BJ (cell line): ENCODE results near the gene C11orf86. TPM values are rescaled to one million over a fixed set of nuclear protein-coding genes. Genes with fewer than 3 reads are reported as not detected.

Experiments used
- CTCF ChIA-PET: fragments of 350-600 bp; formaldehyde crosslinking; extraction: SDS; loops from one replicate; lab custom pipeline; 2021; ENCODE audit warnings: antibody characterized with exemption, inconsistent platforms; lab: Yijun Ruan, JAX
- POLR2A ChIA-PET: fragments of 300-600 bp; sonication (Branson Sonifier 250); formaldehyde crosslinking; extraction: SDS; loops from one replicate; lab custom pipeline; 2021; ENCODE audit warnings: antibody characterized with exemption; lab: Charles Lee
- DNase-seq: peaks from one replicate; pipeline ENCODE4 v3.0.0-alpha.2; 2011; ENCODE audit warnings: low read depth
- H3K27me3 ChIP-seq: 2 replicates; pipeline ENCODE4 v1.6.0; 2011; ENCODE audit warnings: low read length; ENCODE audit not compliant: control insufficient read depth, insufficient read depth
- H3K36me3 ChIP-seq: 2 replicates; pipeline ENCODE4 v1.5.1; 2011; ENCODE audit warnings: low read length; ENCODE audit not compliant: control insufficient read depth, insufficient read depth
- H3K4me3 ChIP-seq: 2 replicates; pipeline ENCODE4 v1.5.1; 2011; ENCODE audit warnings: low read depth, mild to moderate bottlenecking, control low read depth, low read length
- CTCF ChIP-seq: IDR thresholded peaks from 2 replicates; pipeline ENCODE4 v1.5.1; 2011; ENCODE audit warnings: low read depth, mild to moderate bottlenecking, control low read depth, inconsistent platforms, low read length, moderate library complexity; ENCODE audit not compliant: insufficient read depth
- polyA plus RNA-seq: library from polyadenylated mRNA; depleted of rRNA; stranded (reverse); fragments of >200 nt; gene quantifications from 2 replicates; pipeline ENCODE4 v1.2.3, GENCODE V29; 2011

Gene C11orf86
- polyA plus RNA-seq, 1 experiment, result 0.15 TPM

GRCh38 chr11:66976925-66977324 lies 1.8 kb downstream of the C11orf86 start:
- H3K4me3 ChIP-seq, result no peak overlapping the region
- DNase-seq, result no peak
- H3K27me3 ChIP-seq, result no peaks in the 10 kb centered on the region
- TF ChIP-seq CTCF, result no peak
- no peaks in the 10 kb centered on the region for H3K36me3 ChIP-seq
- ChIA-PET CTCF (interaction anchor here (0.9 to 4.3 kb wide), 15 partner anchors 8 to 568 kb away, joined by 3 to 25 read pairs (median 4); partner anchors contain the start of genes PC and RCE1), POLR2A (no interaction called here)

- Histone ChIP-seq H3K4me3 (no peak overlapping the region), H3K36me3 (no peaks in the 10 kb centered on the region), H3K27me3 (no peaks in the 10 kb centered on the region)
- TF ChIP-seq CTCF, result no peak
- DNase-seq, result no peak
- CTCF ChIA-PET, result interaction anchor here (1.7 to 4.3 kb wide), 2 partner anchors 20 to 136 kb away, joined by 4 to 25 read pairs; partner anchors contain the start of gene RCE1
- POLR2A ChIA-PET, result no interaction called here
Measured at GRCh38 chr11:66978229-66978628, 3.1 kb downstream of the C11orf86 start.

GRCh38 chr11:66978717-66979116 lies 3.6 kb downstream of the C11orf86 start:
- ChIA-PET POLR2A (no interaction called here), CTCF (no interaction called here)
- Histone ChIP-seq H3K4me3 (no peak overlapping the region), H3K36me3 (no peaks in the 10 kb centered on the region), H3K27me3 (no peaks in the 10 kb centered on the region)
- DNase-seq, result no peak
- TF ChIP-seq CTCF, result no peak

- Histone ChIP-seq H3K4me3 (no peak overlapping the region), H3K36me3 (no peaks in the 10 kb centered on the region), H3K27me3 (no peaks in the 10 kb centered on the region)
- DNase-seq, result no peak
- ChIA-PET CTCF (interaction anchor here (1.0 to 1.4 kb wide), 2 partner anchors 18 to 137 kb away, joined by 3 to 4 read pairs; no protein-coding TSS in a partner anchor), POLR2A (no interaction called here)
- no peak for TF ChIP-seq CTCF
Measured at GRCh38 chr11:66979336-66979980, 4.4 kb downstream of the C11orf86 start.

GRCh38 chr11:66981976-66982578 lies 7.0 kb downstream of the C11orf86 start:
- POLR2A ChIA-PET, result no interaction called here

More at GRCh38 chr11:66981976-66982578, 7.0 kb downstream of the C11orf86 start:
- TF ChIP-seq CTCF, result no peak
- Histone ChIP-seq H3K36me3 (no peaks in the 10 kb centered on the region), H3K27me3 (no peaks in the 10 kb centered on the region), H3K4me3 (no peak overlapping the region)
- peak; percentile 66 for DNase-seq
- CTCF ChIA-PET, result no interaction called here
